ENCODE measurements around the gene LPXN. TPM values are rescaled to one million over a fixed set of nuclear protein-coding genes. Genes with fewer than 3 reads are reported as not detected.

Gene LPXN
- total RNA-seq, 6 experiments from 2014 or later, result 51.0 to 154 (median 119) TPM

DNA sequence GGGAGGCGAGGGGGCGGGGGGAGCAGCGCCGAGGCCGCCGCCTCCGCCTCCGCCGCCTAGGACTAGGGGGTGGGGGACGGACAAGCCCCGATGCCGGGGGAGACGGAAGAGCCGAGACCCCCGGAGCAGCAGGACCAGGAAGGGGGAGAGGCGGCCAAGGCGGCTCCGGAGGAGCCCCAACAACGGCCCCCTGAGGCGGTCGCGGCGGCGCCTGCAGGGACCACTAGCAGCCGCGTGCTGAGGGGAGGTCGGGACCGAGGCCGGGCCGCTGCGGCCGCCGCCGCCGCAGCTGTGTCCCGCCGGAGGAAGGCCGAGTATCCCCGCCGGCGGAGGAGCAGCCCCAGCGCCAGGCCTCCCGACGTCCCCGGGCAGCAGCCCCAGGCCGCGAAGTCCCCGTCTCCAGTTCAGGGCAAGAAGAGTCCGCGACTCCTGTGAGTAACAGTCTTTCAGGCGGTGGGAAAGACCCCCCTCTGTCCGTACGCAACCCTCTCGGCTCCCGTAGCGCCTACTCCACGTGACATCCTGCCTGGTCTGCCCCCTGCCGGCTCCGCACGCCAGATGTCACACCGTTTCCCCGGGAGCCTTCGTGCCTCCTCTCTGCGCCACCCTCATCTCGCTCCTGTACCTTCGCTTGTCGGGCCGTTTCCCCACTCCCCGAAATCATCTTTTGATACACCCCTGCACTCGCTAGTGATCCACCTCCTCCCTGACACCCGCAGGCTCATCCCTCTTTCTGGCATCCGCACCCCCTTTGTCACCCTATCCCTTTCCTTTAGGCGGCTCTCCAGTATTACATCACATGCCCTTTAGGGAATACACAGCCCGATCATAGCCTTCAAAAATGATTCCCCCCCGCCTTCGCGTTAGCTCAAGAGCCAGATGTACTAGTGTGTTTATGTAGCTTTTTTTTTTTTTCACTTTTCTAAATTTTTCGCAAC lies 3.8 kb upstream of the LPXN start:
- no peaks in the 10 kb centered on the region for H3K27me3 Mint-ChIP-seq (ENCODE audit: insufficient read depth)
- peaks cover 21% of the 10 kb centered on the region for H3K36me3 Mint-ChIP-seq (ENCODE audit: low read depth)
- peak overlapping the region; percentile 100 for H3K27ac Mint-ChIP-seq
- no peaks in the 10 kb centered on the region for H3K9me3 Mint-ChIP-seq
- peaks cover 73% of the 10 kb centered on the region for H3K4me1 Mint-ChIP-seq (ENCODE audit: low read depth)
- peak overlapping the region; percentile 98 for H3K4me3 Mint-ChIP-seq
- TF ChIP-seq, protein P1, sequence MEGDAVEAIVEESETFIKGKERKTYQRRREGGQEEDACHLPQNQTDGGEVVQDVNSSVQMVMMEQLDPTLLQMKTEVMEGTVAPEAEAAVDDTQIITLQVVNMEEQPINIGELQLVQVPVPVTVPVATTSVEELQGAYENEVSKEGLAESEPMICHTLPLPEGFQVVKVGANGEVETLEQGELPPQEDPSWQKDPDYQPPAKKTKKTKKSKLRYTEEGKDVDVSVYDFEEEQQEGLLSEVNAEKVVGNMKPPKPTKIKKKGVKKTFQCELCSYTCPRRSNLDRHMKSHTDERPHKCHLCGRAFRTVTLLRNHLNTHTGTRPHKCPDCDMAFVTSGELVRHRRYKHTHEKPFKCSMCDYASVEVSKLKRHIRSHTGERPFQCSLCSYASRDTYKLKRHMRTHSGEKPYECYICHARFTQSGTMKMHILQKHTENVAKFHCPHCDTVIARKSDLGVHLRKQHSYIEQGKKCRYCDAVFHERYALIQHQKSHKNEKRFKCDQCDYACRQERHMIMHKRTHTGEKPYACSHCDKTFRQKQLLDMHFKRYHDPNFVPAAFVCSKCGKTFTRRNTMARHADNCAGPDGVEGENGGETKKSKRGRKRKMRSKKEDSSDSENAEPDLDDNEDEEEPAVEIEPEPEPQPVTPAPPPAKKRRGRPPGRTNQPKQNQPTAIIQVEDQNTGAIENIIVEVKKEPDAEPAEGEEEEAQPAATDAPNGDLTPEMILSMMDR (IDR thresholded peaks at IDR 0.05), result peak; percentile 88
- peak; percentile 85 for DNase-seq

DNA sequence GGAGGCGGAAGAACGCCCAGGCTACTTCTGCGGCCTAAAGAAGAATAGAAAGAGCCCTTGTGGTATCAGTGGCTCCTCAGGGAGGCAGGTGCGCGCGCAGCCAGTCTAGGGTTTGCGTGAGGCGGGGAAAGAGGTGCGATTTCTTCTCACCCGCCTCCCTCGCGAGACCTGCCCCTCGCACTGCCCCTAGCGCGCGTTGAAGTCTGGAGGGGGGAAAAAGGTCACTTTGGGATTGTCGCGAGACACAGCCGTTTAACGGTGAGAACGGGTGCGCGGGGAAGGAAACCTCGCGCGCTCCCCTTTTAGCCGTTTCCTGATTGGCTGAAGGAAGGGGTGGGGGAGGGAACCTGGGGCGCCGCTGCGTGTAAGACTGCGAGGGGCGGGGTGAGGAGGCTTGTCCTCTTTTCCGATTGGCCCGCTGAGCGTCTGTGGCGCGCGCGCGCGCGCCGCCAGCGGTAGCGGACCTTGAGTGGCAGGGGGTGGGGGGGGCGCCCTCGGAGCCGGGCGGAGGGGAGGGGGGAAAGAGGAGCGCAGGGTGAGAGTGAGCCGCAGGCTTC lies 3.1 kb upstream of the LPXN start, which contains the start of gene ZFP91:
ZFP91 (plus strand) TSS at position 429 of the 557 bp plus-strand sequence. CDS start 219 bp downstream, outside the sequence.
- DNase-seq, result peak; percentile 96
- Mint-ChIP-seq H3K9me3 (no peaks in the 10 kb centered on the region), H3K27ac (peak within 1 kb of the TSS; percentile 100), H3K4me3 (peak within 1 kb of the TSS; percentile 98), H3K27me3 (ENCODE audit: insufficient read depth) (no peaks in the 10 kb centered on the region), H3K4me1 (ENCODE audit: low read depth) (peaks cover 76% of the 10 kb centered on the region), H3K36me3 (ENCODE audit: low read depth) (peaks cover 22% of the 10 kb centered on the region)
- TF ChIP-seq, protein P1 (IDR thresholded peaks at IDR 0.05), result no peak

DNA sequence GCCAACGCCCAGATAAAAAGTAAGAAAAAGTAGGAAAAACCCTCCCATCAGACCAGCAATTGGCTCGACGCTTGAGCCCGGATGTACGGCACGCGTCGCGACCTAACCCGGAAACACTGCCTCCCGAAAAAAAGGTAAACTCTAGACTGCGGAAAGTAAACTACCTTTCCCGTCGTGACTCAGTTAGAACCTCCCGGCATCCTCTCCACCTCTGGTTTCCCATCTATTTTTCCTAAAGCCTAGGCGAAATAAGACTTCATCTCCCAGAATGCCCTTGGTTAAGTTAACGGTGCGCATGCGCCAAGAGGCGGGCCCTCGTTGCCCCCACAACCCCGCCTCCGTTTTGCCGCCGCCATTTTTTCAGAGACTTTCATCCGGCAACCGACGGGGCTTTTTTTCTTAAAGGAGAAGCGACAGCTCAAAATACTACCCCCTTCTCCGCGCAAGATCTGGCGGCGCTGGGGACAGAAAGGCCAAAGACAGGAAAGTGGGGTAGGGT lies 2.5 kb upstream of the LPXN start:
- TF ChIP-seq, protein P1 (IDR thresholded peaks at IDR 0.05), result no peak
- Mint-ChIP-seq H3K36me3 (ENCODE audit: low read depth) (peaks cover 22% of the 10 kb centered on the region), H3K9me3 (no peaks in the 10 kb centered on the region), H3K27ac (peak overlapping the region; percentile 100), H3K4me1 (ENCODE audit: low read depth) (peaks cover 76% of the 10 kb centered on the region), H3K4me3 (peak overlapping the region; percentile 98), H3K27me3 (ENCODE audit: insufficient read depth) (no peaks in the 10 kb centered on the region)
- peak; percentile 99 for DNase-seq

DNA sequence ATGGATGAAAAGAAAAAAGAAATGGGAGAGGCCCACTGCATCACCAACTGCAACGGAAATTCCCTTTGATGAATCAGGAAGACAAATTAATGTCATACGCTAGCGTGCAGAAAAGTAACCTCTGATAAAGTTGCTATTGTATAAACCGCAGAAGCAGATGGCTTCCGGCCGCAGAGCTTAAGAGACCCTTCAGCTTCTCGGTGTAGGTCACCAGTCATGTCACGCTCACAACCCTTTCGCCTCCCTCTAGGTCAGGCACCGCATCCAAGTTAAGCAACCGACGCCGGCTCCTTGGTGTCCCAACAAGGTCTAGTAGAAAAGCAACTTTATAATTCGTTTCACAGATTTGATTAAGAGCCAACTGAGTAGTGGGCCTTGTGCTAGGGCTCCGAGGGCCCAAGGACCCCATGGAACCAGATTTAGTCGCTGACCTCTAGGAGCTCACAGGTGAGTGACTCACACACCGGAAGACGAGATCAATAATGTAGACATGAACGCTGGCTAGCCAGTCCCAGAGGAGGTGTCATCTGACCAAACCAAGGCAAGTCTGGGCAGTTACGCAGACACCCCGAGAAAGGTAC lies 2.0 kb upstream of the LPXN start:
- TF ChIP-seq, protein P1 (IDR thresholded peaks at IDR 0.05), result no peak
- DNase-seq, result peak; percentile 82
- Mint-ChIP-seq H3K27ac (peak overlapping the region; percentile 100), H3K4me3 (peak overlapping the region; percentile 98), H3K36me3 (ENCODE audit: low read depth) (peaks cover 22% of the 10 kb centered on the region), H3K27me3 (ENCODE audit: insufficient read depth) (no peaks in the 10 kb centered on the region), H3K4me1 (ENCODE audit: low read depth) (peaks cover 72% of the 10 kb centered on the region), H3K9me3 (no peaks in the 10 kb centered on the region)

DNA sequence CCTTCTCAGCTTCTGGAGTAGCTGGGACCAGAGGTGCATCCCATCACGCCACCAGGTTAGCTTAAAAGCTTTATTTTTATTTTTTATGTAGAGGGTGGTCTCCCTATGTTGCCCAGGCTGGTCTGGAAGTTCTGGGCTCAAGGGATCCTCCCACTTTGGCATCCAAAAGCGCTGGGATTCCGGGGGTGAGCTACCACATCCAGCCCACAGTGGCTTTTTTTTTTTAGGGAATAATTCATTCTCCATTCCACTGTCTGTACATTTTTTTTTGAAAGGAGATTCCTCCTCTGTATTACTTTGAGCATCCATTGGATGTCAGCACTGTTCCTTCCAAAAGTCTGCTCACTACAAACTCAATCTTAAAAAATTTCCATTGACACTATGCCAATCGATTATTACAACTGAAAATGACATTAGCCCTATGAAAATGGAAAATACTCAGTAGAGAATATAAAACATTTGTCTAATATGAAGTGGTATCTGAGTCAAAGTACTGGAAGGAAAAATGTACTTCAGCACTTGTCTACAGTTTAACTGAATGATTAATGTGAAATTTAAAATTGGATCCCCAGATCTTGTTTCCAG lies 1.3 kb upstream of the LPXN start:
- H3K36me3 Mint-ChIP-seq (ENCODE audit: low read depth), result peaks cover 19% of the 10 kb centered on the region
- H3K4me3 Mint-ChIP-seq, result peak overlapping the region; percentile 98
- H3K27me3 Mint-ChIP-seq (ENCODE audit: insufficient read depth), result no peaks in the 10 kb centered on the region
- peaks cover 71% of the 10 kb centered on the region for H3K4me1 Mint-ChIP-seq (ENCODE audit: low read depth)
- peak; percentile 38 for DNase-seq
- TF ChIP-seq, protein P1 (IDR thresholded peaks at IDR 0.05), result peak; percentile 73
- H3K9me3 Mint-ChIP-seq, result no peaks in the 10 kb centered on the region
- H3K27ac Mint-ChIP-seq, result peak overlapping the region; percentile 100

Measured in HFFc6 (cell line).